ENCODE results near the gene HAPSTR1. TPM values are rescaled to one million over a fixed set of nuclear protein-coding genes. Genes with fewer than 3 reads are reported as not detected.
A peak's percentile ranks its signal among the peaks of the same experiment; 100 is the strongest.

Gene HAPSTR1
- total RNA-seq (2014; rRNA removed; shearing (Covaris generic)) (66.0 and 66.3 TPM in 2 replicates), polyA plus RNA-seq (2016; fragmentation: Nextera tagmentation; extraction: Ambion mirVana) (8.1 and 9.5 TPM in 2 replicates)
- long read RNA-seq, partial matches to known transcripts = 0 of 2 reads
- long read RNA-seq, other reads (novel, unspliced or antisense) = 2 of 2 reads

GRCh38 chr16:9090960-9091866, at the start of gene HAPSTR1:
Gene HAPSTR1 (plus strand): TSS chr16:9091644. CDS start chr16:9092045, 401 bp downstream.
- Mint-ChIP-seq H3K4me1 (peaks cover 26% of the 10 kb centered on the region), H3K27ac (peak within 1 kb of the TSS; percentile 98), H3K4me3 (peak within 1 kb of the TSS; percentile 97), H3K9me3 (peaks cover 3% of the 10 kb centered on the region; the same call in 1 of the 3 replicates), H3K27me3 (ENCODE audit: insufficient read depth, low read depth, poor library complexity) (peaks cover 20% of the 10 kb centered on the region), H3K36me3 (ENCODE audit: low read depth) (peaks cover 34% of the 10 kb centered on the region)
- peaks cover 35% of the 10 kb centered on the region for H4K20me1 ChIP-seq (replicated peaks; ENCODE audit: insufficient read depth)
- H3K27me3 ChIP-seq (ENCODE audit: insufficient read depth) = no peaks in the 10 kb centered on the region
- H3K79me2 ChIP-seq (replicated peaks; ENCODE audit: insufficient read depth) = peaks cover 42% of the 10 kb centered on the region
- DNase-seq (ENCODE audit: low spot score) = peak; percentile 100
- H3F3A ChIP-seq (replicated peaks; ENCODE audit: low read depth) = peaks cover 3% of the 10 kb centered on the region; the same call in 1 of the 2 replicates
- peaks cover 34% of the 10 kb centered on the region for H3K4me1 ChIP-seq (ENCODE audit: insufficient read depth)
- H3K4me3 ChIP-seq = peak within 1 kb of the TSS; percentile 95
- H3K27ac ChIP-seq (ENCODE audit: low read depth) = peak within 1 kb of the TSS; percentile 96
- ATAC-seq = peak; percentile 85
- peaks cover 4% of the 10 kb centered on the region for H3K36me3 ChIP-seq (ENCODE audit: insufficient read depth)
- peak; percentile 98 for TF ChIP-seq POLR2AphosphoS5 (IDR thresholded peaks at IDR 0.05; ENCODE audit: low read depth)
- TF ChIP-seq CTCF (conservative IDR thresholded peaks at IDR 0.05; ENCODE audit: low read depth in 2 of 2) = no peak
- peak; percentile 88 for TF ChIP-seq CREB1 (CRISPR knock-in tag; IDR thresholded peaks at IDR 0.05; ENCODE audit: low read depth)
- TF ChIP-seq ETS1 (IDR thresholded peaks at IDR 0.05) = 0 out of 2 replicates have a peak, but pooled peaks have one; percentile 29
- peak within 1 kb of the TSS; percentile 88 for H3K4me2 ChIP-seq
- H3K9me2 ChIP-seq (ENCODE audit: insufficient read depth) = no peaks in the 10 kb centered on the region
- H2AFZ ChIP-seq = peak within 1 kb of the TSS; percentile 90

- H3F3A ChIP-seq (replicated peaks; ENCODE audit: low read depth) = 0 out of 2 replicates have a peak, but pooled peaks cover 4% of the 10 kb centered on the region
- Mint-ChIP-seq H3K36me3 (ENCODE audit: low read depth) (peaks cover 24% of the 10 kb centered on the region), H3K27ac (no peak overlapping the region), H3K4me1 (peaks cover 5% of the 10 kb centered on the region), H3K4me3 (no peak overlapping the region), H3K27me3 (ENCODE audit: insufficient read depth, low read depth, poor library complexity) (peaks cover 4% of the 10 kb centered on the region), H3K9me3 (peaks cover 8% of the 10 kb centered on the region; the same call in 1 of the 3 replicates)
- no peaks in the 10 kb centered on the region for H4K20me1 ChIP-seq (replicated peaks; ENCODE audit: insufficient read depth)
- H3K4me2 ChIP-seq = no peak overlapping the region
- H3K4me1 ChIP-seq (ENCODE audit: insufficient read depth) = peaks cover 3% of the 10 kb centered on the region
- no peaks in the 10 kb centered on the region for H3K36me3 ChIP-seq (ENCODE audit: insufficient read depth)
- peak; percentile 35 for DNase-seq (ENCODE audit: low spot score)
- H3K27me3 ChIP-seq (ENCODE audit: insufficient read depth) = no peaks in the 10 kb centered on the region
- 0 out of 3 replicates have a peak, but pooled peaks have one; percentile 30 for ATAC-seq
- H2AFZ ChIP-seq = no peak overlapping the region
- H3K9me2 ChIP-seq (ENCODE audit: insufficient read depth) = no peaks in the 10 kb centered on the region
- no peak overlapping the region for H3K4me3 ChIP-seq
- no peaks in the 10 kb centered on the region; the same call in 1 of the 2 replicates for H3K79me2 ChIP-seq (replicated peaks; ENCODE audit: insufficient read depth)
- H3K27ac ChIP-seq (ENCODE audit: low read depth) = no peak overlapping the region
- TF ChIP-seq ETS1 (IDR thresholded peaks at IDR 0.05) = no peak
- TF ChIP-seq REST (IDR thresholded peaks at IDR 0.05; ENCODE audit: unreplicated experiment) = no peak
- TF ChIP-seq POLR2AphosphoS5 (IDR thresholded peaks at IDR 0.05; ENCODE audit: low read depth) = no peak
- no peak for TF ChIP-seq CTCF (conservative IDR thresholded peaks at IDR 0.05; ENCODE audit: low read depth in 2 of 2)
- TF ChIP-seq NANOG (IDR thresholded peaks at IDR 0.05; ENCODE audit: borderline replicate concordance) = no peak
- TF ChIP-seq EZH2phosphoT487 (IDR thresholded peaks at IDR 0.05; ENCODE audit: unreplicated experiment) = no peak
- TF ChIP-seq EZH2 (IDR thresholded peaks at IDR 0.05; ENCODE audit: low read depth, unreplicated experiment) = no peak
Observed at GRCh38 chr16:9042533-9042932, 48.9 kb upstream of the HAPSTR1 start.
